Stimulated activated CD4-positive, alpha-beta T cell treated with anti-CD3 and anti-CD28 coated beads, TNF-alpha, amount 100 ng/mL, for 48 hours (primary cell): ENCODE data around the gene LRIT1.

Experiments used
- DNase-seq, 3 donors: peaks; one replicate each; pipeline ENCODE4 v3.0.0-alpha.2; 2020; ENCODE audit warnings: low read depth in 3 of 3

LRIT1 gene

GRCh38 chr10:84214612-84215235, 26.6 kb downstream of the LRIT1 start:
- DNase-seq: peak in 2 of 3 donors; percentile 11 to 20

DNA sequence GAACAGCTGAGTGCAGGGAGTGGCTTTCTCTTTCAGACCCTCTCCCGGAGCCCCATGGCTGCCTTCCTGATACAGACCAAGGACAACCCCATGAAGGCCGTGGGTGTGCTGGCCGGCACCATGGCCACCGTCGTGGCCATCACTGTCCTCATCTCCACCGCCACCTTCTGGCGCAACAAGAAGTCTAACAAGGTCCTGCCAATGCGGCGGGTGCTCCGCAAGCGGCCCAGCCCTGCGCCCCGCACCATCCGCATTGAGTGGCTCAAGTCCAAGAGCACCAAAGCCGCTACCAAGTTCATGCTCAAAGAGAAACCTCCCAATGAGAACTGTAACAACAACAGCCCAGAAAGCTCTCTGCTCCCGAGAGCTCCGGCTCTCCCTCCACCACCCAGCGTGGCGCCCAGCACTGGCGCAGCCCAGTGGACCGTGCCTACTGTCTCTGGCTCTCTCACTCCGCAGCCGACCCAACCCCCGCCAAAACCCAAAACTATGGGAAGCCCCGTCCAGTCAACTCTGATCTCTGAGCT, 27.2 kb downstream of the LRIT1 start:
- DNase-seq: no peak

GRCh38 chr10:84213076-84213475, 28.3 kb downstream of the LRIT1 start:
- no peak for DNase-seq

- DNase-seq: no peak
Observed at GRCh38 chr10:84212014-84212413, 29.3 kb downstream of the LRIT1 start.

DNA sequence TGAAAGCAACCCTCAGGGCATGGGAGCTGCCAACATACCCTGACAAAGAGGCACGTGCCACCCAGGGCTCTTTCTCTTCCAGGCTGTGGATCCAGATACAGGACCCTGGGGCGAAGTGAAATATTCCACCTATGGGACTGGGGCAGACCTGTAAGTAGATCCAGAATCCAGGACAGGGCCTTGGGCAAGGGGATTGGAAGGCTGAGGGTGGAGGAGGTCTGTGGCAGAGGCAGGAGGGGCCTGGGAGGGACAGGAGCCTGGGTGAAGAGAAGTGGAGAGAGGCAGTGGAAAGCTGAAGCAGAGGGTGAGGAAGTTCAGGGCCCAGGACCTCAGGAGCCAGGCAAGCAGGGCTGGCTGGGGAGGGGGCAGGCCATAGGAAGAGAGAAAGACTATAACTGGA, 29.8 kb downstream of the LRIT1 start:
- no peak for DNase-seq

- DNase-seq: no peak
Observed at GRCh38 chr10:84208023-84208422, 33.3 kb downstream of the LRIT1 start.

- DNase-seq: no peak
Observed at GRCh38 chr10:84205853-84206525, 35.4 kb downstream of the LRIT1 start.

GRCh38 chr10:84205049-84205852, 36.1 kb downstream of the LRIT1 start:
- peak; percentile 36 to 55 (median 50) for DNase-seq

- no peak for DNase-seq
Observed at GRCh38 chr10:84204610-84205009, 36.7 kb downstream of the LRIT1 start.

GRCh38 chr10:84204122-84204521, 37.2 kb downstream of the LRIT1 start:
- no peak for DNase-seq

- DNase-seq: no peak
Observed at GRCh38 chr10:84202349-84202748, 39.0 kb downstream of the LRIT1 start.

GRCh38 chr10:84201682-84202081, 39.7 kb downstream of the LRIT1 start:
- DNase-seq: no peak

DNA sequence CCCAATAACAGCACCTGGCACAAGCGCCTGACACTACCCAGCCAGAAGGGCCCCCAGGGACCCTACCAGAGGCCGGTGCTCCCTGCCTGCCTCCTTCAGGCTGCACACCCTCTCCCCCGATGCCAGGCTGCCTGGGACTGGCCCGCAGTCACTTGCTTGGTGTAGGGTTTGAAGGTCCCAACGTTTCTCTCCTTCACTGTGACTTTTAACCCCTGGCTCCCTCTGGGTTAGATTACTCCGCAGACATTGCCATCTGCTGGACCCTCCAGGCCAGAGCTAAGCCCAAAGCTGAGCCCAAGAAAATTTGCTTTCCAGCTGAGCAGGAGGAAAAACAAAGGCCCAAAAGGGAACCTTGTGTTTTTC, 40.1 kb downstream of the LRIT1 start:
- no peak for DNase-seq

- DNase-seq: no peak
Observed at GRCh38 chr10:84200537-84201243, 40.7 kb downstream of the LRIT1 start.

DNA sequence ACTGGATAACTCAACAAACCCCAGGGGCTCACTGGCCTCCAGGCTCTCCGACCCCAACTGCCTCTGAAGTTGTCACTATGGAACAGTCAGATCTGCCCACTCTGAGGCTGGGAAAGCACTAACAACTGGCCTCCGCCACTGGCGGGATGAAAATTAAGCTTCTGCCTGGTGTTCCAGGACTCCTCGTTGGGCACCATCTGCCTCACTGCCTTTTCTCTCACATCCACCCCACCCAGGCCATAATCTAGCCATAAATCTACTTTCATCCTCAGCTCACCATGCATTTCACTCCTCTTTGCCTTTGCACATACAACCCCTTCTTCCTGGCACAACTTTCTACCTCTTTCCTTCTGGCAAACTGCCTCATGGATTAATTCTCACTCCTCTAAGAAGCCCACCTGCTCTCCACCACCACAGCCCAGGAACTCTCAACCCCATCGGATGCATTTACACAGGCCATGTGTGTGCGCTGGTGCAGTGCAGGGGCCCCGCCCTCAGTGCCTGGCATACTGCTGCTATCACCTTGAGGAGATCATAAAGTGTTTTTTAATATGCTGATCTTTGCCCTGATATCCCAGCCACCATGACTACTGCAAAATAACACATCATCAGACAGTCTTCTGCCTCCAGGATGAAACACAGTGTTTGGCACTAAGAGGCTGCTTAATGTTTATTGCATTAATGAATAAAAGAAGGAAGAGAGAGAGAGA, 43.0 kb downstream of the LRIT1 start:
- no peak for DNase-seq

- no peak for DNase-seq
Observed at GRCh38 chr10:84197643-84198042, 43.7 kb downstream of the LRIT1 start.

DNA sequence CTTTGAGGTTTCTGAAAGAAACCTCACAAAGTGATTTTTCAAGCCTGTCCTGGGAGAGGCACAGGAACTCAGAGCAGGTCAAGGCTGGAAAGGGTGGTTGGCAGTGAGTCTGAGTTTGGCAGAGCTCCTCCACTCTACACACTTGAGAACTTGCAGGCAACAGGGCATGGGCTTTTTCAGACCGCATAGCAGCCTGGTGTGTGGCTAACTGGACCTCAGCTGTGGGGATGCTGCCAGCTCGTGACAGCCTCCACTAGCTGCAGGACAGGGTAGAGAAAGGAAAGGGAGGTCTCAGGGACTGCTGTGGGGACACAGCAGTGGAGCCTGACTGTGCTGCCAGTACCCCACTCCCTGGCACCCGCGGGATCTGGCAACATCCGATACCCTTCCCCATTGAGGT, 44.4 kb downstream of the LRIT1 start:
- no peak for DNase-seq

DNA sequence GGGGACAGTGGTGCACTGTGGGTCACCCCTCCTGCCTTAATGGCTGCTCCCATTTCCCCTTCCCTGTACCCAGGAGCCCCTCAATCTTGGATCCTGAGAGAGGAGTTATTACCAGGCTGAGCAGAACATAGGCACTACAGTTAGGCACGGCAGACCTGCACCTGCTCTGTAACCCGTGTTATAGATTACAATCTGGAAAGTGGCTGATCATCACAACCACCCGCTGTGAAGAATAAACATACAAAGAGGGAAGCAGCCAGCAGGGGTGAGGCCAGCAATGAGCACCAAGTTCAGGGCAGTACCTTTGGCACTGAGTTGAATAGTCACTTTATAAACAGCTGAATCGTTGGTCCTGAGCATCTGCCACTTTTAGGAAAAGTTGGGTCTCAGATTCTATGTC, 45.3 kb downstream of the LRIT1 start:
- no peak for DNase-seq

DNA sequence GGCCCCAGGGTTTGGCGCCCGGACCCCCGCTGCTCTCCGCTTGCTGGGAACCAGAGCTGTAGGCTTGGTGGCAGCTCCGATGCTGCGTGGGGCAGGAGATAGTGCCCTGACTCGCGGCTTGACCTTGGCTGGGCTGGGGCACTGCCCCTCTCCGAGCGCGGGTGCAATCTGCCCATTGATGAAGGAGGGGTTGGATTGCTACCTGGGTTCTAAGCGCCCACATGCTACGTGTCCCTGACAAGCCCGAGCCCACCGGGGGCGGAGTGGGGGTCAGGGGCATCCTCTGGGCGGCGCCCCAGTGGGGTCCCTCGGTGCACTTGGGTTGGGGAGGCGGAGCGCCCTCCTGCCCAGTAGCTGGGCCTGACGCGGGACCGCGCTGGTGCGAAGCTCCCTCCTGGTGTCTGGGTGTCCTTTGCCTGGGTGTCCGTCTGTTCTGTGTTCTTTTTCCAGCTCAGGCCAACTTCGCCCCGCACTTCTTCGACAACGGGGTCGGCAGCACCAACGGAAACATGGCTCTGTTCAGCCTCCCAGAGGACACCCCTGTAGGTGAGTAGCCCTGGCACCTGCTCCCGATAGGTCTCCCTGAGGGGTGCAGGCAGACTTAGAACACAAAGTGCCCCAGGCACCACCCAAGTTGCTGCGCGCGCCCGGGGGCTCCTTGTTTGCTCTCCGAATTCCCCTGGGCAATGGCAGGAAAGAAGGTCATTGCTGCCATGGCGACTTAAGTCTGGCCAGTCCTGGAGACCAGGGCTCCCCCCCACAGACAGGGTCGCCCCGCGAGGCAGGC, 46.1 kb downstream of the LRIT1 start:
- DNase-seq: no peak

GRCh38 chr10:84194424-84195043, 46.8 kb downstream of the LRIT1 start, which contains the start of gene CDHR1:
CDHR1 (plus strand) TSS chr10:84194537; CDS start chr10:84194761, 224 bp downstream.
- peak in 1 of 3 donors; percentile 27 for DNase-seq
